Peyer's patch (tissue), 4 donors: Measurements from ENCODE around the gene COL13A1. TPM values are rescaled to one million over a fixed set of nuclear protein-coding genes. Genes with fewer than 3 reads are reported as not detected.

Experiments
- DNase-seq, 3 donors: peaks; one replicate each; pipeline ENCODE4 v3.0.0-alpha.2; 2017 to 2019
- H3K27ac ChIP-seq, 4 donors: fragments of 200-600 bp; sonication (generic); one replicate each; pipeline ENCODE4 v1.5.1; 2016 to 2019
- H3K27me3 ChIP-seq, 2 donors: fragments of 200-600 bp; sonication (generic); one replicate each; pipeline ENCODE4 v1.5.1; 2019
- H3K36me3 ChIP-seq, 3 donors: fragments of 200-600 bp; sonication (generic); one replicate each; pipeline ENCODE4 v1.5.1; 2016 to 2019
- H3K4me1 ChIP-seq, 4 donors: fragments of 200-600 bp; sonication (generic); one replicate each; pipeline ENCODE4 v1.5.1; 2016 to 2019
- H3K4me3 ChIP-seq, 4 donors: fragments of 200-600 bp; sonication (generic); 1 replicate in 3 of 4; 2 replicates in 1 of 4; pipeline ENCODE4 v1.5.1; 2016 to 2019; ENCODE audit warnings: mild to moderate bottlenecking in 1 of 4
- H3K9me3 ChIP-seq, 4 donors: fragments of 200-600 bp; sonication (generic); one replicate each; pipeline ENCODE4 v1.5.1; 2016 to 2019; ENCODE audit warnings: mild to moderate bottlenecking in 1 of 4
- CTCF ChIP-seq, 6 experiments: fragments of 450-650 bp in 4 of 6; fragments of 200-600 bp in 2 of 6; sonication (generic) in 1 of 6; IDR thresholded peaks; one replicate each; pipeline ENCODE4 v1.5.1; 2017 to 2019; ENCODE audit warnings: antibody characterized with exemption in 6 of 6, mild to moderate bottlenecking in 3 of 6, moderate library complexity in 1 of 6
- POLR2A ChIP-seq, 2 donors: fragments of 450-650 bp; IDR thresholded peaks; one replicate each; pipeline ENCODE4 v1.5.1; 2017; ENCODE audit warnings: antibody characterized with exemption in 2 of 2, mild to moderate bottlenecking in 2 of 2, moderate library complexity in 2 of 2
- total RNA-seq, 4 donors: library from RNA; depleted of rRNA; stranded (reverse); fragments of >200 nt; gene quantifications; one replicate each; pipeline ENCODE4 v1.1.0, GENCODE V29; 2016

COL13A1 gene
- total RNA-seq, 4 donors from 2014 or later = 0.94 to 6.6 (median 3.9) TPM; not detected in 1

GRCh38 chr10:69817078-69817581, 15.4 kb downstream of the COL13A1 start:
- no peak for TF ChIP-seq CTCF (IDR thresholded peaks at IDR 0.05)
- no peaks in the 10 kb centered on the region for H3K9me3 ChIP-seq
- no peak overlapping the region for H3K4me3 ChIP-seq
- H3K36me3 ChIP-seq = no peaks in the 10 kb centered on the region
- H3K27me3 ChIP-seq = no peaks in the 10 kb centered on the region
- DNase-seq = no peak
- H3K27ac ChIP-seq = no peak overlapping the region
- no peaks in the 10 kb centered on the region for H3K4me1 ChIP-seq

GRCh38 chr10:69818676-69819239, 17.1 kb downstream of the COL13A1 start:
- Histone ChIP-seq H3K9me3 (no peaks in the 10 kb centered on the region), H3K27ac (no peak overlapping the region), H3K4me3 (no peak overlapping the region), H3K36me3 (no peaks in the 10 kb centered on the region), H3K27me3 (no peaks in the 10 kb centered on the region), H3K4me1 (no peaks in the 10 kb centered on the region)
- DNase-seq = no peak
- no peak for TF ChIP-seq POLR2A (IDR thresholded peaks at IDR 0.05)
- no peak for TF ChIP-seq CTCF (IDR thresholded peaks at IDR 0.05)

- H3K27ac ChIP-seq = no peak overlapping the region
- H3K4me3 ChIP-seq = no peak overlapping the region
- no peaks in the 10 kb centered on the region for H3K36me3 ChIP-seq
- no peaks in the 10 kb centered on the region for H3K27me3 ChIP-seq
- TF ChIP-seq POLR2A (IDR thresholded peaks at IDR 0.05) = no peak
- no peak for TF ChIP-seq CTCF (IDR thresholded peaks at IDR 0.05)
- H3K9me3 ChIP-seq = no peaks in the 10 kb centered on the region
- no peaks in the 10 kb centered on the region for H3K4me1 ChIP-seq
- DNase-seq = no peak
Measured at GRCh38 chr10:69819716-69820506, 18.2 kb downstream of the COL13A1 start.

GRCh38 chr10:69820817-69821216, 19.1 kb downstream of the COL13A1 start:
- Histone ChIP-seq H3K4me1 (no peaks in the 10 kb centered on the region), H3K27ac (no peak overlapping the region), H3K4me3 (no peak overlapping the region), H3K9me3 (no peaks in the 10 kb centered on the region), H3K27me3 (no peaks in the 10 kb centered on the region), H3K36me3 (no peaks in the 10 kb centered on the region)
- DNase-seq = no peak
- no peak for TF ChIP-seq CTCF (IDR thresholded peaks at IDR 0.05)
- TF ChIP-seq POLR2A (IDR thresholded peaks at IDR 0.05) = no peak

GRCh38 chr10:69825604-69826003, 23.9 kb downstream of the COL13A1 start:
- Histone ChIP-seq H3K9me3 (no peaks in the 10 kb centered on the region), H3K4me3 (no peak overlapping the region), H3K27me3 (no peaks in the 10 kb centered on the region), H3K4me1 (no peaks in the 10 kb centered on the region), H3K27ac (no peak overlapping the region), H3K36me3 (no peaks in the 10 kb centered on the region)
- no peak for DNase-seq
- TF ChIP-seq POLR2A (IDR thresholded peaks at IDR 0.05) (no peak), CTCF (IDR thresholded peaks at IDR 0.05) (no peak)
